ENCODE measurements around the gene CSF3R. TPM values are rescaled to one million over a fixed set of nuclear protein-coding genes. Genes with fewer than 3 reads are reported as not detected.

The CSF3R gene
- total RNA-seq, 1 experiment from 2014 or later: not detected

- Histone ChIP-seq H3K4me1 (ENCODE audit: insufficient read depth, low read length) (peaks cover 12% of the 10 kb centered on the region), H3K27me3 (ENCODE audit: low read length) (no peaks in the 10 kb centered on the region), H4K20me1 (ENCODE audit: low read length) (no peaks in the 10 kb centered on the region), H3K36me3 (ENCODE audit: low read depth, low read length) (peaks cover 26% of the 10 kb centered on the region; the same call in 1 of the 2 replicates), H2AFZ (ENCODE audit: low read length) (peak within 1 kb of the TSS; percentile 92), H3K9ac (ENCODE audit: low read length) (peak within 1 kb of the TSS; percentile 95), H3K27ac (ENCODE audit: low read length) (peak within 1 kb of the TSS; percentile 75), H3K4me2 (ENCODE audit: low read length) (peak within 1 kb of the TSS; percentile 98), H3K79me2 (ENCODE audit: low read length) (peaks cover 19% of the 10 kb centered on the region), H3F3A (ENCODE audit: low read length, unreplicated experiment) (no peaks in the 10 kb centered on the region), H3K9me2 (replicated peaks; ENCODE audit: low read length) (no peaks in the 10 kb centered on the region), H3K4me3 (ENCODE audit: low read length) (peak within 1 kb of the TSS; percentile 99), H3K9me3 (ENCODE audit: low read length) (no peaks in the 10 kb centered on the region)
- CTCF ChIA-PET: no interaction called here
- POLR2A ChIA-PET (ENCODE audit: unreplicated experiment): interaction anchor here (0.5 to 0.7 kb wide), 4 partner anchors 12 to 387 kb away, joined by 3 to 4 read pairs (median 3); no protein-coding TSS in a partner anchor
- intact Hi-C loops (cut with micrococcal nuclease): loop anchor here (1.0 kb wide), 1 partner anchor 67 kb away; the partner anchor contains the start of gene LSM10
- no peak for TF ChIP-seq EZH2 (IDR thresholded peaks at IDR 0.05; ENCODE audit: low read length, unreplicated experiment)
- no peak for TF ChIP-seq EZH2phosphoT487 (IDR thresholded peaks at IDR 0.05; ENCODE audit: borderline replicate concordance, low read length)
- no peak for TF ChIP-seq CTCF (conservative IDR thresholded peaks at IDR 0.05; ENCODE audit: low read depth, low read length)
- ATAC-seq (peak; percentile 92), DNase-seq (peak; percentile 94)
- TSS peak; percentile 23 for BruUV-seq (replicated peaks)
Measured at GRCh38 chr1:36463803-36464604, 18.7 kb downstream of the CSF3R start, which contains the start of gene MRPS15. Gene MRPS15, minus strand, starts transcription at chr1:36464384. Its CDS starts 109 bp downstream, at chr1:36464275.

GRCh38 chr1:36463463-36463802 is 19.3 kb downstream of the CSF3R start:
- CTCF ChIA-PET: no interaction called here
- H3K9ac ChIP-seq (ENCODE audit: low read length): peak overlapping the region; percentile 95
- H3K79me2 ChIP-seq (ENCODE audit: low read length): peaks cover 19% of the 10 kb centered on the region
- peak overlapping the region; percentile 92 for H2AFZ ChIP-seq (ENCODE audit: low read length)
- no peaks in the 10 kb centered on the region for H3F3A ChIP-seq (ENCODE audit: low read length, unreplicated experiment)
- H4K20me1 ChIP-seq (ENCODE audit: low read length): no peaks in the 10 kb centered on the region
- POLR2A ChIA-PET (ENCODE audit: unreplicated experiment): no interaction called here
- no peaks in the 10 kb centered on the region for H3K9me2 ChIP-seq (replicated peaks; ENCODE audit: low read length)
- H3K4me3 ChIP-seq (ENCODE audit: low read length): peak overlapping the region; percentile 99
- intact Hi-C loops (cut with micrococcal nuclease): no loop called here
- DNase-seq (no peak), ATAC-seq (peak; percentile 15; the same call in 1 of the 2 replicates)
- no peaks in the 10 kb centered on the region for H3K9me3 ChIP-seq (ENCODE audit: low read length)
- no TSS peak for BruUV-seq (replicated peaks)
- H3K27ac ChIP-seq (ENCODE audit: low read length): peak overlapping the region; percentile 75
- peak overlapping the region; percentile 98 for H3K4me2 ChIP-seq (ENCODE audit: low read length)
- peaks cover 12% of the 10 kb centered on the region for H3K4me1 ChIP-seq (ENCODE audit: insufficient read depth, low read length)
- H3K27me3 ChIP-seq (ENCODE audit: low read length): no peaks in the 10 kb centered on the region
- TF ChIP-seq EZH2 (IDR thresholded peaks at IDR 0.05; ENCODE audit: low read length, unreplicated experiment): no peak
- no peak for TF ChIP-seq EZH2phosphoT487 (IDR thresholded peaks at IDR 0.05; ENCODE audit: borderline replicate concordance, low read length)
- no peak for TF ChIP-seq CTCF (conservative IDR thresholded peaks at IDR 0.05; ENCODE audit: low read depth, low read length)
- H3K36me3 ChIP-seq (ENCODE audit: low read depth, low read length): peaks cover 29% of the 10 kb centered on the region; the same call in 1 of the 2 replicates

GRCh38 chr1:36458910-36459309 is 23.8 kb downstream of the CSF3R start:
- no peak overlapping the region for H3K4me2 ChIP-seq (ENCODE audit: low read length)
- H3K36me3 ChIP-seq (ENCODE audit: low read depth, low read length): peaks cover 61% of the 10 kb centered on the region
- H3F3A ChIP-seq (ENCODE audit: low read length, unreplicated experiment): no peaks in the 10 kb centered on the region
- no peak overlapping the region for H3K4me3 ChIP-seq (ENCODE audit: low read length)
- H3K9me3 ChIP-seq (ENCODE audit: low read length): no peaks in the 10 kb centered on the region
- intact Hi-C loops (cut with micrococcal nuclease): no loop called here
- BruUV-seq (replicated peaks): no TSS peak
- H3K4me1 ChIP-seq (ENCODE audit: insufficient read depth, low read length): no peaks in the 10 kb centered on the region
- H3K79me2 ChIP-seq (ENCODE audit: low read length): peaks cover 17% of the 10 kb centered on the region
- ATAC-seq: peak; percentile 40; the same call in 1 of the 2 replicates
- CTCF ChIA-PET: no interaction called here
- no peaks in the 10 kb centered on the region for H3K9me2 ChIP-seq (replicated peaks; ENCODE audit: low read length)
- TF ChIP-seq EZH2phosphoT487 (IDR thresholded peaks at IDR 0.05; ENCODE audit: borderline replicate concordance, low read length) (no peak), EZH2 (IDR thresholded peaks at IDR 0.05; ENCODE audit: low read length, unreplicated experiment) (no peak), CTCF (conservative IDR thresholded peaks at IDR 0.05; ENCODE audit: low read depth, low read length) (no peak)
- no peak overlapping the region for H3K27ac ChIP-seq (ENCODE audit: low read length)
- no peak overlapping the region for H2AFZ ChIP-seq (ENCODE audit: low read length)
- DNase-seq: no peak
- POLR2A ChIA-PET (ENCODE audit: unreplicated experiment): no interaction called here
- no peaks in the 10 kb centered on the region for H4K20me1 ChIP-seq (ENCODE audit: low read length)
- H3K27me3 ChIP-seq (ENCODE audit: low read length): no peaks in the 10 kb centered on the region
- no peak overlapping the region for H3K9ac ChIP-seq (ENCODE audit: low read length)

Measured in PC-3 (cell line).